Smooth muscle cell (in vitro differentiated cells): Measurements from ENCODE around the gene NSFL1C. TPM values are rescaled to one million over a fixed set of nuclear protein-coding genes. Genes with fewer than 3 reads are reported as not detected.

Experiments
- DNase-seq: peaks from one replicate; lab custom pipeline; 2025; ENCODE audit not compliant: unreplicated experiment; lab: John Stamatoyannopoulos, UW
- H2AFZ ChIP-seq: fragments of 200-600 bp; sonication (generic); 2 replicates; pipeline ENCODE4 v1.6.0; 2016; ENCODE audit warnings: antibody characterized with exemption, low read depth, mild to moderate bottlenecking
- H3F3A ChIP-seq: fragments of 200-600 bp; sonication (generic); 2 replicates; pipeline ENCODE4 v1.6.0; 2017; ENCODE audit warnings: antibody characterized with exemption, low read depth
- H3K27ac ChIP-seq: fragments of 200-600 bp; sonication (generic); 2 replicates; pipeline ENCODE4 v1.5.1; 2016; ENCODE audit warnings: low read depth, mild to moderate bottlenecking
- H3K27me3 ChIP-seq: fragments of 200-600 bp; sonication (generic); 2 replicates; pipeline ENCODE4 v1.6.1; 2016; ENCODE audit warnings: low read depth, mild to moderate bottlenecking
- H3K36me3 ChIP-seq: fragments of 200-600 bp; sonication (generic); 2 replicates; pipeline ENCODE4 v1.5.1; 2016; ENCODE audit warnings: low read depth
- H3K4me1 ChIP-seq: fragments of 200-600 bp; sonication (generic); 2 replicates; pipeline ENCODE4 v1.5.1; 2016; ENCODE audit warnings: low read depth
- H3K4me2 ChIP-seq: fragments of 200-600 bp; sonication (generic); 2 replicates; pipeline ENCODE4 v1.6.0; 2016; ENCODE audit warnings: mild to moderate bottlenecking
- H3K4me3 ChIP-seq: fragments of 200-600 bp; sonication (generic); 2 replicates; pipeline ENCODE4 v1.5.1; 2016; ENCODE audit warnings: mild to moderate bottlenecking
- H3K79me2 ChIP-seq: fragments of 200-600 bp; sonication (generic); 2 replicates; pipeline ENCODE4 v1.6.0; 2016; ENCODE audit warnings: low read depth, mild to moderate bottlenecking
- H3K9ac ChIP-seq: fragments of 200-600 bp; sonication (generic); 2 replicates; pipeline ENCODE4 v1.6.0; 2016; ENCODE audit warnings: low read depth
- H3K9me3 ChIP-seq: fragments of 200-600 bp; sonication (generic); replicated peaks from 2 replicates; pipeline ENCODE4 v1.5.1; 2016; ENCODE audit warnings: low read depth
- H4K20me1 ChIP-seq: fragments of 200-600 bp; sonication (generic); 2 replicates; pipeline ENCODE4 v1.6.0; 2016; ENCODE audit warnings: low read depth
- WGBS: methylation state at CpG from one replicate; pipeline ENCODE4 v1.1.7; 2016; ENCODE audit warnings: low lambda C conversion rate; 5-methylcytosine and 5-hydroxymethylcytosine counted together
- polyA plus RNA-seq: library from polyadenylated mRNA; unstranded; fragments of >200 nt; fragmentation: Nextera tagmentation; extraction: Ambion mirVana; gene quantifications from 2 replicates; pipeline ENCODE4 v1.2.1, GENCODE V29; 2016
- total RNA-seq: library from RNA; depleted of rRNA; stranded (reverse); fragments of >200 nt; gene quantifications from 2 replicates; pipeline ENCODE4 v1.2.3, GENCODE V29; 2014
- TF ChIP-seq, protein P1 (sequence below): fragments of 200-600 bp; sonication (generic); IDR thresholded peaks from 2 replicates; pipeline ENCODE4 v1.5.1; 2017; ENCODE audit warnings: borderline replicate concordance, mild to moderate bottlenecking, antibody characterized with exemption; ENCODE audit not compliant: insufficient read depth, poor library complexity, severe bottlenecking

NSFL1C gene
- total and polyA plus RNA-seq, 2 experiments from 2014 or later = 31.8 to 82.9 TPM

DNA sequence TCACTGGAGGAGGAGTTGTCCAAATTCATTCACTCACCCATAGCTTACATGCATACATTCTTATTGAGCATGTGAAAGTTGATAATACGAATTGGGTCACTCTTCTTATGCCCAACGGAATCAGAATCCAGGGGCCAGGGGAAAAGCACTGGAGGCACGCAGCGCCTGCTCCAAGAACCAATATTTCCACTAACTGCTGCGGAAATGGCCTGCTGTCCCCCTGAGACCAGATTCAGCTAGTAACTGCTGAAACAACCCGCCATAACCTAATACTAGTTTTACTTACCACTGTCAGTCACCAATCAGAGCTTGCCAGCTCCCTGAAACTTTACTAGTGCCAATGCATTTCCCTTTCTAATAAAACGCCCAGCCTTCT, 73.2 kb downstream of the NSFL1C start:
- H3K9ac ChIP-seq = no peak overlapping the region
- peaks cover 35% of the 10 kb centered on the region for H3K27me3 ChIP-seq
- no peaks in the 10 kb centered on the region for H3K9me3 ChIP-seq
- H3K79me2 ChIP-seq = peaks cover 44% of the 10 kb centered on the region
- H3K27ac ChIP-seq = no peak overlapping the region
- TF ChIP-seq, protein P1, sequence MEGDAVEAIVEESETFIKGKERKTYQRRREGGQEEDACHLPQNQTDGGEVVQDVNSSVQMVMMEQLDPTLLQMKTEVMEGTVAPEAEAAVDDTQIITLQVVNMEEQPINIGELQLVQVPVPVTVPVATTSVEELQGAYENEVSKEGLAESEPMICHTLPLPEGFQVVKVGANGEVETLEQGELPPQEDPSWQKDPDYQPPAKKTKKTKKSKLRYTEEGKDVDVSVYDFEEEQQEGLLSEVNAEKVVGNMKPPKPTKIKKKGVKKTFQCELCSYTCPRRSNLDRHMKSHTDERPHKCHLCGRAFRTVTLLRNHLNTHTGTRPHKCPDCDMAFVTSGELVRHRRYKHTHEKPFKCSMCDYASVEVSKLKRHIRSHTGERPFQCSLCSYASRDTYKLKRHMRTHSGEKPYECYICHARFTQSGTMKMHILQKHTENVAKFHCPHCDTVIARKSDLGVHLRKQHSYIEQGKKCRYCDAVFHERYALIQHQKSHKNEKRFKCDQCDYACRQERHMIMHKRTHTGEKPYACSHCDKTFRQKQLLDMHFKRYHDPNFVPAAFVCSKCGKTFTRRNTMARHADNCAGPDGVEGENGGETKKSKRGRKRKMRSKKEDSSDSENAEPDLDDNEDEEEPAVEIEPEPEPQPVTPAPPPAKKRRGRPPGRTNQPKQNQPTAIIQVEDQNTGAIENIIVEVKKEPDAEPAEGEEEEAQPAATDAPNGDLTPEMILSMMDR = no peak
- DNase-seq = no peak
- H3F3A ChIP-seq = no peaks in the 10 kb centered on the region
- H3K4me2 ChIP-seq = peak overlapping the region; percentile 89
- no peak overlapping the region for H2AFZ ChIP-seq
- peaks cover 10% of the 10 kb centered on the region for H3K4me1 ChIP-seq
- peak overlapping the region; percentile 96 for H3K4me3 ChIP-seq
- peaks cover 36% of the 10 kb centered on the region for H4K20me1 ChIP-seq
- 76% methylated on average over 7 of the region's 7 CpGs for whole genome bisulfite sequencing
- H3K36me3 ChIP-seq = no peaks in the 10 kb centered on the region

DNA sequence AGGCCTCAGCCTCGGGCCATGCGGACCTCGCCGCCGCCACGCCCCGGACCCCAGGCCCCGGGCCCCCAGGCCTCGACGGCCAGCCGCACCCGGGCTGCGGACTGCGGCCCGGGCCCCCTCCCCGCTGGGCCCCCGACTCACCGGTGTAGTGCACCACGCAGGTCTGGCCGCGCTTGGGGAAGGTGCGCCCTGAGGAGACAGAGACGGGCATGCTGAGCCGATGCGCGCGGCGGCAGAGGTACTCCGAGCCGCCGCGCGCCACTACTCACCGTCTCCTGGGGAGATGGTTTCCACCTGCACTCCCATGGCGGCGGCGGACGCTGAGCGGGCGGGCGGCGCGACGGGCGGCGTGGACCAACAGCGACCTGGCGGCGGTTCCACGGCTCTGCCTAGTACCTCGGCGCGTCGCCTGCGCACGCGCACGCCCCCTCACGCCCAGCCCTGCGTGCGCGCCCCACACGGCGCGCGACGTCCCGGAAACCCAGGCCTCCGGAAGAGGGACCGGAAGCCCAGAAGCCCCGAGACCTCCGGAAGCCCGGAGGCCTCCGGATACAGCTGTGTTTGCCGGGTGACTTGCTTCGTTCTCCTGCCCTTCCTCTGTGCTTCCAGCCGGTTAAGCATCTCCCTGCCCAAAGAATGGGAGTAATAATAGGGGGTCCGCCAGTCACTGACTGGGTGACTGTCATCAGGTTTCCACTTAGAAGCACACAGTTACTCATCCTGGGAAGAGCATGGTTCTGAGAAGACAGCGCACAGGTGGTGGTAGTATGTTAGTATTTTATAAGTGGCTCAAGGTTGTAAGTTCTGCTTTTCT, 73.7 kb downstream of the NSFL1C start, which contains the start of gene FKBP1A:
Gene FKBP1A, minus strand, starts transcription at position 362 of the 814 bp plus-strand sequence. Its CDS starts 56 bp downstream, at position 306.
- H3K79me2 ChIP-seq = peaks cover 50% of the 10 kb centered on the region
- peaks cover 10% of the 10 kb centered on the region for H3K4me1 ChIP-seq
- H3K9me3 ChIP-seq = no peaks in the 10 kb centered on the region
- H3K27me3 ChIP-seq = peaks cover 33% of the 10 kb centered on the region
- peak within 1 kb of the TSS; percentile 61 for H3K27ac ChIP-seq
- no peaks in the 10 kb centered on the region for H3K36me3 ChIP-seq
- TF ChIP-seq, protein P1 = no peak
- H3K4me2 ChIP-seq = peak within 1 kb of the TSS; percentile 89
- no peaks in the 10 kb centered on the region for H3F3A ChIP-seq
- H4K20me1 ChIP-seq = peaks cover 42% of the 10 kb centered on the region
- WGBS = 2% methylated on average over 44 of the region's 79 CpGs
- H2AFZ ChIP-seq = peak within 1 kb of the TSS; percentile 82
- H3K4me3 ChIP-seq = peak within 1 kb of the TSS; percentile 96
- DNase-seq = peak; percentile 63
- peak within 1 kb of the TSS; percentile 65 for H3K9ac ChIP-seq

DNA sequence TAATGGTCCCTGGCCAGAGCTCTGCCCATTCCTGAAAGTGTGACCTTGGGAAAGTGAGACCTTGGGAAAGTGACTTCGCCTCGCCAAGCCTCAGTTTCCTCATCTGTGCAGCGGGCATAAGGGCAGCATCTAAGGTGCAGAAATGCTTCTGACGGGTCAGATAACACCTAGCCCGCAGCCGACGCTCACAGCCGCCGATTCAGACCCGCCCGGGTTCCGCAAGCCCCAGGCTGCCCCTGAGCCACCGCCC, 74.3 kb downstream of the NSFL1C start:
- Histone ChIP-seq H2AFZ (no peak overlapping the region), H3K36me3 (no peaks in the 10 kb centered on the region)

More for the DNA sequence above, 74.3 kb downstream of the NSFL1C start:
- peaks cover 55% of the 10 kb centered on the region for H3K79me2 ChIP-seq
- TF ChIP-seq, protein P1 = no peak
- DNase-seq = no peak
- no peaks in the 10 kb centered on the region for H3K9me3 ChIP-seq
- no peaks in the 10 kb centered on the region for H3F3A ChIP-seq
- H3K4me3 ChIP-seq = peak overlapping the region; percentile 96
- peak overlapping the region; percentile 61 for H3K27ac ChIP-seq
- peak overlapping the region; percentile 89 for H3K4me2 ChIP-seq
- 3% methylated on average over 12 of the region's 13 CpGs for WGBS
- peaks cover 48% of the 10 kb centered on the region for H4K20me1 ChIP-seq
- peaks cover 28% of the 10 kb centered on the region for H3K27me3 ChIP-seq
- peaks cover 10% of the 10 kb centered on the region for H3K4me1 ChIP-seq
- H3K9ac ChIP-seq = peak overlapping the region; percentile 65

Other genes with a start within 250 kb of the NSFL1C start
- gene RAD21L1, start 240.8 kb downstream of the NSFL1C start, total RNA-seq = not detected in 2 replicates
- not detected in 2 replicates for gene RAD21L1, start 240.8 kb downstream of the NSFL1C start, polyA plus RNA-seq
- 3.0 and 3.2 TPM in 2 replicates for gene SNPH, start 200.6 kb downstream of the NSFL1C start, total RNA-seq
- 3.0 and 3.1 TPM in 2 replicates for gene SNPH, start 200.6 kb downstream of the NSFL1C start, polyA plus RNA-seq
- gene SDCBP2, start 137.7 kb downstream of the NSFL1C start, total RNA-seq = 2.9 and 3.6 TPM in 2 replicates
- gene SDCBP2, start 137.7 kb downstream of the NSFL1C start, polyA plus RNA-seq = 2.6 and 4.7 TPM in 2 replicates
- 137 and 184 TPM in 2 replicates for gene FKBP1A, start 73.8 kb downstream of the NSFL1C start, total RNA-seq
- 150 and 163 TPM in 2 replicates for gene FKBP1A, start 73.8 kb downstream of the NSFL1C start, polyA plus RNA-seq
- gene SIRPB2, start 24.6 kb upstream of the NSFL1C start, total RNA-seq = not detected in 2 replicates
- not detected in 2 replicates for gene SIRPB2, start 24.6 kb upstream of the NSFL1C start, polyA plus RNA-seq
- gene SIRPD, start 90.9 kb upstream of the NSFL1C start, total RNA-seq = not detected in 2 replicates
- not detected in 2 replicates for gene SIRPD, start 90.9 kb upstream of the NSFL1C start, polyA plus RNA-seq
- 0.18 and 0.49 TPM in 2 replicates for gene SIRPB1, start 153.2 kb upstream of the NSFL1C start, total RNA-seq
- gene SIRPB1, start 153.2 kb upstream of the NSFL1C start, polyA plus RNA-seq = 0.61 and 1.3 TPM in 2 replicates
- gene SIRPG, start 190.9 kb upstream of the NSFL1C start, total RNA-seq = not detected in 2 replicates
- gene SIRPG, start 190.9 kb upstream of the NSFL1C start, polyA plus RNA-seq = not detected in 2 replicates